Measurements from ENCODE around the gene STK32A.

STK32A gene

GRCh38 chr5:147259837-147260236 lies 25.0 kb downstream of the STK32A start:
- no peak overlapping the region for H3K27ac ChIP-seq (ENCODE audit: low read depth, low read length)
- no peaks in the 10 kb centered on the region for H3K27me3 ChIP-seq (ENCODE audit: control insufficient read depth, insufficient read depth, low read length)
- H3K36me3 ChIP-seq (ENCODE audit: control insufficient read depth, insufficient read depth, low read length): no peaks in the 10 kb centered on the region
- peaks cover 3% of the 10 kb centered on the region; the same call in 1 of the 2 replicates for H3K4me1 ChIP-seq (ENCODE audit: control insufficient read depth, insufficient read depth, low read length)
- H3K9me3 ChIP-seq (ENCODE audit: control insufficient read depth, insufficient read depth, low read length): no peaks in the 10 kb centered on the region
- no peak overlapping the region for H3K4me3 ChIP-seq (ENCODE audit: low read depth, low read length)
- H3K9ac ChIP-seq (ENCODE audit: low read depth, low read length): no peak overlapping the region

GRCh38 chr5:147267082-147267832 lies 32.4 kb downstream of the STK32A start:
- H3K36me3 ChIP-seq (ENCODE audit: control insufficient read depth, insufficient read depth, low read length): no peaks in the 10 kb centered on the region
- no peaks in the 10 kb centered on the region for H3K27me3 ChIP-seq (ENCODE audit: control insufficient read depth, insufficient read depth, low read length)
- no peaks in the 10 kb centered on the region for H3K4me1 ChIP-seq (ENCODE audit: control insufficient read depth, insufficient read depth, low read length)
- H3K9ac ChIP-seq (ENCODE audit: low read depth, low read length): no peak overlapping the region
- H3K27ac ChIP-seq (ENCODE audit: low read depth, low read length): no peak overlapping the region
- no peak overlapping the region for H3K4me3 ChIP-seq (ENCODE audit: low read depth, low read length)
- no peaks in the 10 kb centered on the region for H3K9me3 ChIP-seq (ENCODE audit: control insufficient read depth, insufficient read depth, low read length)

- H3K27ac ChIP-seq (ENCODE audit: low read depth, low read length): no peak overlapping the region
- peaks cover 4% of the 10 kb centered on the region; the same call in 1 of the 2 replicates for H3K9me3 ChIP-seq (ENCODE audit: control insufficient read depth, insufficient read depth, low read length)
- H3K4me1 ChIP-seq (ENCODE audit: control insufficient read depth, insufficient read depth, low read length): peaks cover 5% of the 10 kb centered on the region; the same call in 1 of the 2 replicates
- H3K9ac ChIP-seq (ENCODE audit: low read depth, low read length): no peak overlapping the region
- no peaks in the 10 kb centered on the region for H3K36me3 ChIP-seq (ENCODE audit: control insufficient read depth, insufficient read depth, low read length)
- no peaks in the 10 kb centered on the region for H3K27me3 ChIP-seq (ENCODE audit: control insufficient read depth, insufficient read depth, low read length)
- H3K4me3 ChIP-seq (ENCODE audit: low read depth, low read length): no peak overlapping the region
Observed at GRCh38 chr5:147276497-147276896, 41.7 kb downstream of the STK32A start.

- Histone ChIP-seq H3K9ac (ENCODE audit: low read depth, low read length) (no peak overlapping the region), H3K4me3 (ENCODE audit: low read depth, low read length) (no peak overlapping the region), H3K36me3 (ENCODE audit: control insufficient read depth, insufficient read depth, low read length) (no peaks in the 10 kb centered on the region), H3K4me1 (ENCODE audit: control insufficient read depth, insufficient read depth, low read length) (peaks cover 34% of the 10 kb centered on the region), H3K9me3 (ENCODE audit: control insufficient read depth, insufficient read depth, low read length) (no peaks in the 10 kb centered on the region), H3K27ac (ENCODE audit: low read depth, low read length) (no peak overlapping the region), H3K27me3 (ENCODE audit: control insufficient read depth, insufficient read depth, low read length) (no peaks in the 10 kb centered on the region)
Observed at GRCh38 chr5:147286296-147286695, 51.5 kb downstream of the STK32A start.

GRCh38 chr5:147287110-147287509 lies 52.3 kb downstream of the STK32A start:
- Histone ChIP-seq H3K4me1 (ENCODE audit: control insufficient read depth, insufficient read depth, low read length) (peaks cover 34% of the 10 kb centered on the region), H3K9me3 (ENCODE audit: control insufficient read depth, insufficient read depth, low read length) (no peaks in the 10 kb centered on the region; the same call in 1 of the 2 replicates), H3K36me3 (ENCODE audit: control insufficient read depth, insufficient read depth, low read length) (no peaks in the 10 kb centered on the region), H3K27me3 (ENCODE audit: control insufficient read depth, insufficient read depth, low read length) (no peaks in the 10 kb centered on the region), H3K27ac (ENCODE audit: low read depth, low read length) (peak overlapping the region; percentile 24), H3K9ac (ENCODE audit: low read depth, low read length) (no peak overlapping the region), H3K4me3 (ENCODE audit: low read depth, low read length) (no peak overlapping the region)

GRCh38 chr5:147290261-147290660 lies 55.4 kb downstream of the STK32A start:
- H3K9ac ChIP-seq (ENCODE audit: low read depth, low read length): no peak overlapping the region
- no peaks in the 10 kb centered on the region for H3K27me3 ChIP-seq (ENCODE audit: control insufficient read depth, insufficient read depth, low read length)
- peaks cover 35% of the 10 kb centered on the region for H3K4me1 ChIP-seq (ENCODE audit: control insufficient read depth, insufficient read depth, low read length)
- H3K36me3 ChIP-seq (ENCODE audit: control insufficient read depth, insufficient read depth, low read length): no peaks in the 10 kb centered on the region
- H3K4me3 ChIP-seq (ENCODE audit: low read depth, low read length): no peak overlapping the region
- peak overlapping the region; percentile 23 for H3K27ac ChIP-seq (ENCODE audit: low read depth, low read length)
- H3K9me3 ChIP-seq (ENCODE audit: control insufficient read depth, insufficient read depth, low read length): peaks cover 4% of the 10 kb centered on the region; the same call in 1 of the 2 replicates

- H3K9ac ChIP-seq (ENCODE audit: low read depth, low read length): no peak overlapping the region
- H3K4me3 ChIP-seq (ENCODE audit: low read depth, low read length): no peak overlapping the region
- H3K4me1 ChIP-seq (ENCODE audit: control insufficient read depth, insufficient read depth, low read length): peaks cover 10% of the 10 kb centered on the region; the same call in 1 of the 2 replicates
- no peaks in the 10 kb centered on the region for H3K27me3 ChIP-seq (ENCODE audit: control insufficient read depth, insufficient read depth, low read length)
- no peaks in the 10 kb centered on the region for H3K36me3 ChIP-seq (ENCODE audit: control insufficient read depth, insufficient read depth, low read length)
- no peak overlapping the region for H3K27ac ChIP-seq (ENCODE audit: low read depth, low read length)
- no peaks in the 10 kb centered on the region for H3K9me3 ChIP-seq (ENCODE audit: control insufficient read depth, insufficient read depth, low read length)
Observed at GRCh38 chr5:147303251-147303650, 68.4 kb downstream of the STK32A start.

- no peaks in the 10 kb centered on the region for H3K9me3 ChIP-seq (ENCODE audit: control insufficient read depth, insufficient read depth, low read length)
- H3K9ac ChIP-seq (ENCODE audit: low read depth, low read length): no peak overlapping the region
- no peaks in the 10 kb centered on the region for H3K36me3 ChIP-seq (ENCODE audit: control insufficient read depth, insufficient read depth, low read length)
- no peak overlapping the region for H3K27ac ChIP-seq (ENCODE audit: low read depth, low read length)
- no peak overlapping the region for H3K4me3 ChIP-seq (ENCODE audit: low read depth, low read length)
- peaks cover 10% of the 10 kb centered on the region; the same call in 1 of the 2 replicates for H3K4me1 ChIP-seq (ENCODE audit: control insufficient read depth, insufficient read depth, low read length)
- H3K27me3 ChIP-seq (ENCODE audit: control insufficient read depth, insufficient read depth, low read length): no peaks in the 10 kb centered on the region
Observed at GRCh38 chr5:147303976-147304375, 69.2 kb downstream of the STK32A start.

- H3K9me3 ChIP-seq (ENCODE audit: control insufficient read depth, insufficient read depth, low read length): no peaks in the 10 kb centered on the region
- no peak overlapping the region for H3K4me3 ChIP-seq (ENCODE audit: low read depth, low read length)
- no peaks in the 10 kb centered on the region for H3K27me3 ChIP-seq (ENCODE audit: control insufficient read depth, insufficient read depth, low read length)
- no peaks in the 10 kb centered on the region for H3K36me3 ChIP-seq (ENCODE audit: control insufficient read depth, insufficient read depth, low read length)
- no peak overlapping the region for H3K27ac ChIP-seq (ENCODE audit: low read depth, low read length)
- peaks cover 12% of the 10 kb centered on the region for H3K4me1 ChIP-seq (ENCODE audit: control insufficient read depth, insufficient read depth, low read length)
- H3K9ac ChIP-seq (ENCODE audit: low read depth, low read length): no peak overlapping the region
Observed at GRCh38 chr5:147305147-147305546, 70.3 kb downstream of the STK32A start.

GRCh38 chr5:147306351-147306750 lies 71.5 kb downstream of the STK32A start:
- H3K4me3 ChIP-seq (ENCODE audit: low read depth, low read length): no peak overlapping the region
- no peaks in the 10 kb centered on the region for H3K9me3 ChIP-seq (ENCODE audit: control insufficient read depth, insufficient read depth, low read length)
- no peak overlapping the region for H3K27ac ChIP-seq (ENCODE audit: low read depth, low read length)
- H3K9ac ChIP-seq (ENCODE audit: low read depth, low read length): no peak overlapping the region
- H3K27me3 ChIP-seq (ENCODE audit: control insufficient read depth, insufficient read depth, low read length): no peaks in the 10 kb centered on the region
- no peaks in the 10 kb centered on the region for H3K36me3 ChIP-seq (ENCODE audit: control insufficient read depth, insufficient read depth, low read length)
- H3K4me1 ChIP-seq (ENCODE audit: control insufficient read depth, insufficient read depth, low read length): peaks cover 17% of the 10 kb centered on the region

- H3K9ac ChIP-seq (ENCODE audit: low read depth, low read length): no peak overlapping the region
- no peaks in the 10 kb centered on the region for H3K9me3 ChIP-seq (ENCODE audit: control insufficient read depth, insufficient read depth, low read length)
- H3K4me3 ChIP-seq (ENCODE audit: low read depth, low read length): no peak overlapping the region
- no peak overlapping the region for H3K27ac ChIP-seq (ENCODE audit: low read depth, low read length)
- peaks cover 17% of the 10 kb centered on the region for H3K4me1 ChIP-seq (ENCODE audit: control insufficient read depth, insufficient read depth, low read length)
- H3K36me3 ChIP-seq (ENCODE audit: control insufficient read depth, insufficient read depth, low read length): no peaks in the 10 kb centered on the region
- H3K27me3 ChIP-seq (ENCODE audit: control insufficient read depth, insufficient read depth, low read length): no peaks in the 10 kb centered on the region
Observed at GRCh38 chr5:147307170-147307569, 72.3 kb downstream of the STK32A start.
